ENCODE data around the gene LRBA. TPM values are rescaled to one million over a fixed set of nuclear protein-coding genes. Genes with fewer than 3 reads are reported as not detected.
A peak's percentile ranks its signal among the peaks of the same experiment; 100 is the strongest.

LRBA gene
- total and polyA plus RNA-seq, 12 donors, result 6.2 to 31.2 (median 23.9) TPM

DNA sequence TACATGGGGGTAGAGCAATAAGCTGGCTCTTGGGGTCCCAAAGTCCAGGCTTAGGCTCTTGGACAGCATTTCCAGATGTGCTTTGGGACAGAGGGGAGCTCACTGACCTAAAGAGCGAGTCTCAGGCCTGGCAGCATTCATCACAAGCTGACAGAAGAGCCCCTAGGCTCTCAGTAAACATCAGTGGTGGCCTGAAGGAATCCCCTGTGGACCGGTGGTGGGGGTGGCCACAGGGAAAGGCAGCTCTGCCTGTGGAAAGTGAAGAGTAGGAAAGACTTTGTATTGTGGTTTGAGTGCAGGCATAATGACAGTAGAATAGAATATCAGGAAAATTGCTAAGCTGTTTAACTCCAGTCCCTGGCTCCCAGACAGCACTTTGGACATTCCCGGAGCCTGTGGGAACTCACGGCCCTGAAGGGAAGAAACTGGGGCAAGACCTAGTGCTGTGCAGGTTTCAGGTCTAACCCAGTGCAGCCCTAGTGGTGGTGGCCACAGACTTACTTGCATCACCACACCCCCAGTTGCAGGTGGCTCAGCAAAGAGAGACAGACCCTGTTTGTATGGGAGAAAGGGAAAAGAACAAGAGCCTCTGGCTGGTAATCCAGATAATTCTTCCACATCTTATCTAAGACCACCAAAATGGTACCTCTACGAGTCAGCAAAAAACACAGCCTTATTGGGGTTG lies 291.2 kb downstream of the LRBA start:
- H3K9me3 ChIP-seq, result peaks cover 0 to 18% (median 12%) of the 10 kb centered on the region in 11 donors
- ATAC-seq (peak in 1 of 8 donors; percentile 12), DNase-seq (no peak)
- WGBS, 2 donors, result 84 to 86% methylated on average over 5 of the region's 5 CpGs
- H3K4me3 ChIP-seq, result no peak overlapping the region
- peak overlapping the region in 4 of 10 donors; percentile 55 to 73 (median 61) for H3K27ac ChIP-seq
- TF ChIP-seq, protein P1, sequence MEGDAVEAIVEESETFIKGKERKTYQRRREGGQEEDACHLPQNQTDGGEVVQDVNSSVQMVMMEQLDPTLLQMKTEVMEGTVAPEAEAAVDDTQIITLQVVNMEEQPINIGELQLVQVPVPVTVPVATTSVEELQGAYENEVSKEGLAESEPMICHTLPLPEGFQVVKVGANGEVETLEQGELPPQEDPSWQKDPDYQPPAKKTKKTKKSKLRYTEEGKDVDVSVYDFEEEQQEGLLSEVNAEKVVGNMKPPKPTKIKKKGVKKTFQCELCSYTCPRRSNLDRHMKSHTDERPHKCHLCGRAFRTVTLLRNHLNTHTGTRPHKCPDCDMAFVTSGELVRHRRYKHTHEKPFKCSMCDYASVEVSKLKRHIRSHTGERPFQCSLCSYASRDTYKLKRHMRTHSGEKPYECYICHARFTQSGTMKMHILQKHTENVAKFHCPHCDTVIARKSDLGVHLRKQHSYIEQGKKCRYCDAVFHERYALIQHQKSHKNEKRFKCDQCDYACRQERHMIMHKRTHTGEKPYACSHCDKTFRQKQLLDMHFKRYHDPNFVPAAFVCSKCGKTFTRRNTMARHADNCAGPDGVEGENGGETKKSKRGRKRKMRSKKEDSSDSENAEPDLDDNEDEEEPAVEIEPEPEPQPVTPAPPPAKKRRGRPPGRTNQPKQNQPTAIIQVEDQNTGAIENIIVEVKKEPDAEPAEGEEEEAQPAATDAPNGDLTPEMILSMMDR (IDR thresholded peaks at IDR 0.05), result no peak
- intact Hi-C loops (cut with DNase I), result loop anchor here in 5 of 10 donors (5.0 to 10.0 kb wide), 2 partner anchors 141 to 143 kb away; no protein-coding TSS in a partner anchor
- H3K36me3 ChIP-seq, result peaks cover 0 to 9% (median 0%) of the 10 kb centered on the region in 9 donors
- peaks cover 0 to 24% (median 15%) of the 10 kb centered on the region in 9 donors for H3K4me1 ChIP-seq
- no peaks in the 10 kb centered on the region for H3K27me3 ChIP-seq

DNA sequence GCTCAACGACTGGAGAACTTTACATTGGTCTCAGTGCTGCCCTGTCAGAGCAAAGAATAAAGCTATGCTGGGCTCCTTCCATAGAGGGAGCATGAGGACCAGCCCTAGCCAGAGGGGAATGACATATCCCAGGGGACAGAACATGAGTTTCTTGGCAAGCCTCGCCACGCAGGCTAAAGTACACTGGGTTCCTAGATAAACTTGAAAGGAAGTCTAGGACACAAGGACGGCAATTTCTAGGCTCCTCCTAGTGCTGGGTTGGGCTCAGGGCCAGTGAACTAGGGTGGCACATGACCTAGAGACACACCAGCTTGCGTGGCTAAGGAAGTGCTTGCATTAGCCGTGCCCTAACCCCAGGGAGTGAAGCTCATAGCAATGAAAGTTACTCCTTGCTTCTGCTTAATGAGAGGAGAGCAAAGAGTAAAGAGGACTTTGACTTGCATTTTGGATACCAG lies 292.1 kb downstream of the LRBA start:
- Histone ChIP-seq H3K27ac (peak overlapping the region in 9 of 10 donors; percentile 34 to 76 (median 56)), H3K9me3 (peaks cover 0 to 18% (median 12%) of the 10 kb centered on the region in 11 donors), H3K4me3 (no peak overlapping the region), H3K36me3 (peaks cover 0 to 9% (median 0%) of the 10 kb centered on the region in 9 donors), H3K4me1 (peaks cover 0 to 24% (median 15%) of the 10 kb centered on the region in 9 donors), H3K27me3 (no peaks in the 10 kb centered on the region)
- ATAC-seq (peak; percentile 90 to 100 (median 99)), DNase-seq (peak; percentile 81 to 86)
- intact Hi-C loops (cut with DNase I), result loop anchor here in 5 of 10 donors (5.0 to 10.0 kb wide), 2 partner anchors 142 to 144 kb away; no protein-coding TSS in a partner anchor
- 7 to 9% methylated on average over 6 of the region's 6 CpGs for WGBS, 2 donors
- TF ChIP-seq, protein P1 (IDR thresholded peaks at IDR 0.05), result peak in 8 of 9 donors; percentile 19 to 66 (median 52)

DNA sequence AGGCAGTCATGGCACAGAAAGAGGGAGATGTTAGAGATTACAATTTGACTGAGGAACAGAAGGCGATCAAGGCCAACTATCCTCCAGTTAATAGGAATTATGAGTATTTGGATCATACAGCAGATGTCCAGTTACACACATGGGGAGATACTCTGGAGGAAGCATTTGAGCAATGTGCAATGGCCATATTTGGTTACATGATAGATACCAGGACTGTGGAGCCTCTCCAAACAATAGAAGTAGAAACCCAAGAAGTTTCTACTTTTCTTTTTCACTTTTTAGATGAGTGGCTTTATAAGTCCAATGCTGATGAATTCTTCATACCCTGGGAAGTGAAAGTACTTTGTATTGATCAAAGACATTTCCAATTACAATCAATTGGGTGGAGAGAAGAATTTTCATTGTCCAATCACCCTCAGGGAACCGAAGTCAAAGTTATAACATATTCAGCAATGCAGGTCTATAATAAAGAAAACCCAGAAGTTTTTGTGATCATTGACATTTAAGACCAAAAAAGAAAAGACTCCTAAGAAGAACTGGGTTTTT lies 294.0 kb downstream of the LRBA start:
- 97 to 99% methylated on average over 2 of the region's 2 CpGs for WGBS, 2 donors
- Histone ChIP-seq H3K27ac (no peak overlapping the region), H3K4me1 (peaks cover 0 to 24% (median 15%) of the 10 kb centered on the region in 9 donors), H3K9me3 (peaks cover 0 to 9% (median 5%) of the 10 kb centered on the region in 11 donors), H3K27me3 (no peaks in the 10 kb centered on the region), H3K36me3 (peaks cover 0 to 4% (median 0%) of the 10 kb centered on the region in 9 donors), H3K4me3 (no peak overlapping the region)
- intact Hi-C loops (cut with DNase I), result loop anchor here in 5 of 10 donors (5.0 to 10.0 kb wide), 2 partner anchors 144 to 146 kb away; no protein-coding TSS in a partner anchor
- ATAC-seq, result no peak
- DNase-seq, result no peak
- TF ChIP-seq, protein P1 (IDR thresholded peaks at IDR 0.05), result no peak

DNA sequence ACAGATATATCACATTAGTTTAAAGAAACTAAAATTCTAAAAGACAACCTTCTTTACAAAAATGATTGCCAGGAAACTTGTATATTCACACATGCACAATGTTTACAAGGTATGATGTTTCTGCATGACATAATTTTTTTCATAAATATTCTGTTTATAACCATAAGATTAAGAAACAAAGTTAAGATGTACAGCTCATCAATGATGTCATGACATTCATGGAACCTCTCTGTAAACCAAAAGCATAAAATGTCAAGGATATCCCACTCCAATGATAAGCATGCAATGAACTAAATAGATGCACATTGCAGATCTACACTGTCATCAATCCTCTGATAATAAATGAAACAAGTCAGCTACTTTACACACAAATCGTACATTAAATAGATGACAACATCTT lies 297.1 kb downstream of the LRBA start:
- peaks cover 0 to 13% (median 6%) of the 10 kb centered on the region in 9 donors for H3K4me1 ChIP-seq
- ATAC-seq (no peak), DNase-seq (no peak)
- no peaks in the 10 kb centered on the region for H3K9me3 ChIP-seq
- no peak overlapping the region for H3K27ac ChIP-seq
- no peak overlapping the region for H3K4me3 ChIP-seq
- WGBS, 2 donors, result 80 to 90% methylated on average over 1 of the region's 1 CpG
- H3K36me3 ChIP-seq, result no peaks in the 10 kb centered on the region
- intact Hi-C loops (cut with DNase I), result no loop called here
- no peaks in the 10 kb centered on the region for H3K27me3 ChIP-seq
- TF ChIP-seq, protein P1 (IDR thresholded peaks at IDR 0.05), result no peak
